OCI-LY1 (cell line): ENCODE results near the gene CNDP1.

Experiments
- EZH2 ChIP-seq: fragments of 200-600 bp; sonication (generic), shearing (Covaris generic); IDR thresholded peaks from 2 replicates; pipeline ENCODE4 v1.8.0; 2017; ENCODE audit warnings: borderline replicate concordance, mixed run types, mild to moderate bottlenecking, antibody characterized with exemption, low read length, moderate library complexity, mixed read lengths
- TF ChIP-seq, protein P1 (sequence below): fragments of 200-600 bp; sonication (generic), shearing (Covaris generic); IDR thresholded peaks from 2 replicates; pipeline ENCODE4 v1.5.1; 2017; ENCODE audit warnings: mild to moderate bottlenecking, antibody characterized with exemption, low read length, moderate library complexity, mixed read lengths

DNA sequence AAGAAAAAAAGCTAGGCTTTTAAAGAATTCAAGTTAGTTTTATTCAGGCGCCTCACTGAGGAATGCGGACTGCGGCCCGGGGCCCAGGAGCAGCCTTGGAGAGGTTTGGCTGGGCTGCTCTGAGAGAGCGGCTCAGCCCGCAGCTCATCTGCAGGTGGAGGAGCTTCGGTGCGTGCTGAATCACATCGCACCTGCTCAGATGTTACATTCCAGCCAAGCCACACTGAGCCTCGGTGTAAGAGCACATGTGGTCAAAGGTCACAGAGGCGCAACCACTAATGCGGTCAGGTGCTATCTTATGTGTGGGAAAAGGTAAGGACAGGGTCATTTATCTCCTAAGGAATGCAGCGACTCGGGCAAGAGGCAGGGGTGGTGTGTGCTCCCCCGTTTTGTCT is 17.1 kb upstream of the CNDP1 start:
- TF ChIP-seq, protein P1, sequence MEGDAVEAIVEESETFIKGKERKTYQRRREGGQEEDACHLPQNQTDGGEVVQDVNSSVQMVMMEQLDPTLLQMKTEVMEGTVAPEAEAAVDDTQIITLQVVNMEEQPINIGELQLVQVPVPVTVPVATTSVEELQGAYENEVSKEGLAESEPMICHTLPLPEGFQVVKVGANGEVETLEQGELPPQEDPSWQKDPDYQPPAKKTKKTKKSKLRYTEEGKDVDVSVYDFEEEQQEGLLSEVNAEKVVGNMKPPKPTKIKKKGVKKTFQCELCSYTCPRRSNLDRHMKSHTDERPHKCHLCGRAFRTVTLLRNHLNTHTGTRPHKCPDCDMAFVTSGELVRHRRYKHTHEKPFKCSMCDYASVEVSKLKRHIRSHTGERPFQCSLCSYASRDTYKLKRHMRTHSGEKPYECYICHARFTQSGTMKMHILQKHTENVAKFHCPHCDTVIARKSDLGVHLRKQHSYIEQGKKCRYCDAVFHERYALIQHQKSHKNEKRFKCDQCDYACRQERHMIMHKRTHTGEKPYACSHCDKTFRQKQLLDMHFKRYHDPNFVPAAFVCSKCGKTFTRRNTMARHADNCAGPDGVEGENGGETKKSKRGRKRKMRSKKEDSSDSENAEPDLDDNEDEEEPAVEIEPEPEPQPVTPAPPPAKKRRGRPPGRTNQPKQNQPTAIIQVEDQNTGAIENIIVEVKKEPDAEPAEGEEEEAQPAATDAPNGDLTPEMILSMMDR: no peak
- no peak for TF ChIP-seq EZH2
